Natural killer cell (primary cell): ENCODE data around the gene ARHGAP32. TPM values are rescaled to one million over a fixed set of nuclear protein-coding genes. Genes with fewer than 3 reads are reported as not detected.

Experiments used
- ATAC-seq, 3 donors: fragments of 150-1000 bp in 2 of 3; fragments of 200-7000 bp in 1 of 3; cut with Tn5 transposase; 1 replicate in 1 of 3; 2 replicates in 2 of 3; pipeline ENCODE4 v1.10.0; 2021; ENCODE audit warnings: mild to moderate bottlenecking in 2 of 3, moderate library complexity in 2 of 3
- DNase-seq, 2 donors: peaks; one replicate each; pipeline versions ENCODE4 v3.0.0 to v3.0.0-alpha.2; 2013 to 2021; ENCODE audit warnings: mixed read lengths in 1 of 2
- H3K27ac ChIP-seq: one replicate; pipeline ENCODE4 v1.5.1; 2013; ENCODE audit warnings: mild to moderate bottlenecking, low read length
- H3K27me3 ChIP-seq: one replicate; pipeline ENCODE4 v1.6.1; 2013; ENCODE audit warnings: low read length; ENCODE audit not compliant: control insufficient read depth, insufficient read depth
- H3K36me3 ChIP-seq: one replicate; pipeline ENCODE4 v1.6.1; 2013; ENCODE audit warnings: low read length; ENCODE audit not compliant: control insufficient read depth, insufficient read depth
- H3K4me1 ChIP-seq: one replicate; pipeline ENCODE4 v1.6.1; 2013; ENCODE audit warnings: low read length; ENCODE audit not compliant: control insufficient read depth, insufficient read depth
- H3K4me3 ChIP-seq: one replicate; pipeline ENCODE4 v1.5.1; 2013; ENCODE audit warnings: low read length
- H3K9me3 ChIP-seq: one replicate; pipeline ENCODE4 v1.6.1; 2013; ENCODE audit warnings: low read length; ENCODE audit not compliant: control insufficient read depth, insufficient read depth
- H3K27ac Mint-ChIP-seq, 2 donors: one replicate each; pipeline ENCODE4 v1.8.0; 2022; ENCODE audit warnings: mild to moderate bottlenecking in 2 of 2, mixed read lengths in 2 of 2, moderate library complexity in 1 of 2
- H3K27me3 Mint-ChIP-seq, 2 donors: one replicate each; pipeline ENCODE4 v1.8.0; 2022; ENCODE audit warnings: low read depth in 2 of 2, mixed read lengths in 2 of 2
- H3K36me3 Mint-ChIP-seq: one replicate; pipeline ENCODE4 v1.8.0; 2022; ENCODE audit warnings: mixed read lengths
- H3K4me1 Mint-ChIP-seq, 2 donors: one replicate each; pipeline ENCODE4 v1.8.0; 2022; ENCODE audit warnings: mixed read lengths in 2 of 2
- H3K4me3 Mint-ChIP-seq: one replicate; pipeline ENCODE4 v1.8.0; 2022; ENCODE audit warnings: mild to moderate bottlenecking, moderate library complexity, mixed read lengths
- H3K9me3 Mint-ChIP-seq, 2 donors: one replicate each; pipeline ENCODE4 v1.8.0; 2022; ENCODE audit warnings: mixed read lengths in 2 of 2
- WGBS: methylation state at CpG from one replicate; pipeline ENCODE4 v1.1.7; 2013; ENCODE audit warnings: missing lambda C conversion rate; ENCODE audit not compliant: insufficient coverage; 5-methylcytosine and 5-hydroxymethylcytosine counted together
- intact Hi-C: fragments of 100-400 bp; cut with micrococcal nuclease; formaldehyde crosslinking; loops from one replicate; pipeline ENCODE4 v1.14.2; 2022
- total RNA-seq, 4 donors: library from RNA; stranded (reverse); fragments of 120-200 nt in 1 of 4; gene quantifications; one replicate each; pipeline versions ENCODE4 v1.2.3 to v1.2.4, GENCODE V29; 2013 to 2022
- TF ChIP-seq, protein P1 (sequence below): fragments of 200-600 bp; IDR thresholded peaks from one replicate; pipeline ENCODE4 v1.8.0; 2022; ENCODE audit warnings: antibody characterized with exemption

ARHGAP32 gene
- total RNA-seq, 3 donors from 2014 or later (not counting 1 experiment from before 2014, with no cell fraction given) = 2.5 to 4.6 (median 2.7) TPM

DNA sequence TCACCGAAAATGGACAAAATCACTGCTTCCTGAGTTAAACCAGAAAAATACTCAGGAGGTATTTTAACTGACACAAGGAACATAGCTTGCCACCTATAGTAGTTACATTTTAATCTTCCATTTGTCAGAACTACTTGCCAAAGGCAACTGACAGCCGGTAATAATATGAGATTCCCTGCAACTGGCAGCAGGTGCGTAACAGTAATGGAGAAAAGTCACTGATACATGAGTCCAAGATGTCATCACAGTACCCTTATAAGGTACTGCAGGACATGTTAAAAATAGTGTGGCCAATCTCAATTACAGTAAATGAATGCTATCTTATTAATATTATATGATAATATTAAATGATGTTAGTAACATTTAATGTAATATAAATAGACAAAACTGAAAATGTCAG, 21.1 kb upstream of the ARHGAP32 start:
- no peak overlapping the region for H3K27ac Mint-ChIP-seq
- Histone ChIP-seq H3K9me3 (no peaks in the 10 kb centered on the region), H3K27me3 (no peaks in the 10 kb centered on the region), H3K4me3 (no peak overlapping the region), H3K36me3 (no peaks in the 10 kb centered on the region), H3K4me1 (no peaks in the 10 kb centered on the region), H3K27ac (no peak overlapping the region)
- H3K4me3 Mint-ChIP-seq = no peak overlapping the region
- peaks cover 0 to 16% of the 10 kb centered on the region in 2 donors for H3K27me3 Mint-ChIP-seq
- H3K4me1 Mint-ChIP-seq = peaks cover 6 to 9% of the 10 kb centered on the region in 2 donors
- DNase-seq = no peak
- TF ChIP-seq, protein P1, sequence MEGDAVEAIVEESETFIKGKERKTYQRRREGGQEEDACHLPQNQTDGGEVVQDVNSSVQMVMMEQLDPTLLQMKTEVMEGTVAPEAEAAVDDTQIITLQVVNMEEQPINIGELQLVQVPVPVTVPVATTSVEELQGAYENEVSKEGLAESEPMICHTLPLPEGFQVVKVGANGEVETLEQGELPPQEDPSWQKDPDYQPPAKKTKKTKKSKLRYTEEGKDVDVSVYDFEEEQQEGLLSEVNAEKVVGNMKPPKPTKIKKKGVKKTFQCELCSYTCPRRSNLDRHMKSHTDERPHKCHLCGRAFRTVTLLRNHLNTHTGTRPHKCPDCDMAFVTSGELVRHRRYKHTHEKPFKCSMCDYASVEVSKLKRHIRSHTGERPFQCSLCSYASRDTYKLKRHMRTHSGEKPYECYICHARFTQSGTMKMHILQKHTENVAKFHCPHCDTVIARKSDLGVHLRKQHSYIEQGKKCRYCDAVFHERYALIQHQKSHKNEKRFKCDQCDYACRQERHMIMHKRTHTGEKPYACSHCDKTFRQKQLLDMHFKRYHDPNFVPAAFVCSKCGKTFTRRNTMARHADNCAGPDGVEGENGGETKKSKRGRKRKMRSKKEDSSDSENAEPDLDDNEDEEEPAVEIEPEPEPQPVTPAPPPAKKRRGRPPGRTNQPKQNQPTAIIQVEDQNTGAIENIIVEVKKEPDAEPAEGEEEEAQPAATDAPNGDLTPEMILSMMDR = no peak
- H3K36me3 Mint-ChIP-seq = no peaks in the 10 kb centered on the region
- intact Hi-C loops = no loop called here
- 92% methylated on average over 3 of the region's 3 CpGs for whole genome bisulfite sequencing
- ATAC-seq = no peak
- H3K9me3 Mint-ChIP-seq = no peaks in the 10 kb centered on the region

DNA sequence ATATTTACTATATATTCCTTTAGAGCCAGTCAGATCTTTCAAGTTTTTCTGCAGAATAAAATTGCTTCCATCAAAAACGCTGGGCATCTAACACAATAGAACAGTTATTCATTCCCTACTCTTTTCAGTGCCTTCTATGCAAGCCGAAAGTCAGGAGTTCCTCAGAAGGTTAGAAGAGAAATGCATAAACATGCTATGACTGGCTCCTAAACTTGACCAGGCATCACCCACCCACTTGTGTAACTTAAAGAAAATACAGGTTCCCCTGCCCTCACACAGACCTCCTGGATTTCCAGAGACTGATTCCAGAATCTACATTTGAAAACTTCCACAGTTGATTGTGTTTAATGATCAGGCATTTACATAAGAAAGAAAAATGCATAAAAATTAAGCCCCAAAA, 19.3 kb upstream of the ARHGAP32 start:
- Histone ChIP-seq H3K4me1 (no peaks in the 10 kb centered on the region), H3K27me3 (no peaks in the 10 kb centered on the region), H3K27ac (no peak overlapping the region), H3K36me3 (no peaks in the 10 kb centered on the region), H3K4me3 (no peak overlapping the region), H3K9me3 (no peaks in the 10 kb centered on the region)
- WGBS = 85% methylated on average over 2 of the region's 2 CpGs
- no peaks in the 10 kb centered on the region for H3K9me3 Mint-ChIP-seq
- H3K4me3 Mint-ChIP-seq = no peak overlapping the region
- peaks cover 0 to 16% of the 10 kb centered on the region in 2 donors for H3K27me3 Mint-ChIP-seq
- H3K36me3 Mint-ChIP-seq = no peaks in the 10 kb centered on the region
- H3K4me1 Mint-ChIP-seq = peaks cover 6 to 9% of the 10 kb centered on the region in 2 donors
- TF ChIP-seq, protein P1 = no peak
- intact Hi-C loops = no loop called here
- ATAC-seq (no peak), DNase-seq (no peak)
- no peak overlapping the region for H3K27ac Mint-ChIP-seq

DNA sequence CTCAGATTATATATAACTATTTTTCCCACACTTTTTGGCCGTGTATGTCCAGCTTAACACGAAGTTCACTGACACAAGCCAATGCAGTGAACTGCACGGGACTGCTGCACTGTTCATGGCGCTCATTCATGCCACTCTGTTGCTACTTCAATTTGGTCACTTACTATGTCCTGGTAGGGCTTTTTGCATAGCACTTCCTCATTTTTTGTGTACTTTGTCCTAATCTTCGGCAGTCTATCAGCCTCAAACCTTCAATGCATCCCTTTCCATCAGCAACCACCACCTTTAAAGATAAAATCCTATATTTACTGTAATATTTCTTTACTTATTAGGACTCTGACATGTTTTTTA, 18.7 kb upstream of the ARHGAP32 start:
- Mint-ChIP-seq H3K27me3 (peaks cover 0 to 16% of the 10 kb centered on the region in 2 donors), H3K4me1 (peaks cover 6 to 9% of the 10 kb centered on the region in 2 donors), H3K4me3 (no peak overlapping the region), H3K27ac (no peak overlapping the region), H3K9me3 (no peaks in the 10 kb centered on the region), H3K36me3 (no peaks in the 10 kb centered on the region)
- Histone ChIP-seq H3K4me1 (no peaks in the 10 kb centered on the region), H3K27me3 (no peaks in the 10 kb centered on the region), H3K9me3 (no peaks in the 10 kb centered on the region), H3K4me3 (no peak overlapping the region), H3K27ac (no peak overlapping the region), H3K36me3 (no peaks in the 10 kb centered on the region)
- DNase-seq (no peak), ATAC-seq (no peak)
- intact Hi-C loops = no loop called here
- 80% methylated on average over 5 of the region's 5 CpGs for WGBS
- TF ChIP-seq, protein P1 = no peak
